WTC11 (cell line): ENCODE measurements around the gene TRIM4. TPM values are rescaled to one million over a fixed set of nuclear protein-coding genes. Genes with fewer than 3 reads are reported as not detected.
"Not testable (repeated sequence)": the region's sequence is repeated elsewhere in the genome, so short reads cannot be mapped to it uniquely, and the experiment has no call there.

Experiments used
- ATAC-seq: fragments of 200-7000 bp; cut with Tn5 transposase; 2 replicates; pipeline ENCODE4 v1.10.0; 2021; ENCODE audit warnings: mild to moderate bottlenecking, moderate library complexity
- CTCF ChIA-PET: fragments of 300-600 bp; sonication (Branson Sonifier 250); formaldehyde crosslinking; loops from one replicate; lab custom pipeline; 2021; ENCODE audit warnings: antibody characterized with exemption; lab: Charles Lee
- POLR2A ChIA-PET: fragments of 350-600 bp; sonication (Branson Sonifier 250); formaldehyde crosslinking; loops from one replicate; lab custom pipeline; 2021; ENCODE audit warnings: antibody characterized with exemption; lab: Charles Lee
- DNase-seq: peaks from one replicate; pipeline ENCODE4 v3.0.0; 2021; ENCODE audit warnings: low spot score
- H3K27ac Mint-ChIP-seq: 2 replicates; pipeline ENCODE4 v1.8.0; 2021; ENCODE audit warnings: mixed read lengths
- H3K27me3 Mint-ChIP-seq: 2 replicates; pipeline ENCODE4 v1.8.0; 2021; ENCODE audit warnings: low read depth, mild to moderate bottlenecking, moderate library complexity, mixed read lengths
- H3K36me3 Mint-ChIP-seq: 2 replicates; pipeline ENCODE4 v1.8.0; 2021; ENCODE audit warnings: mixed read lengths
- H3K4me1 Mint-ChIP-seq: 2 replicates; pipeline ENCODE4 v1.8.0; 2022; ENCODE audit warnings: mixed read lengths
- H3K4me3 Mint-ChIP-seq: 2 replicates; pipeline ENCODE4 v1.8.0; 2021; ENCODE audit warnings: mild to moderate bottlenecking, moderate library complexity, mixed read lengths
- H3K9me3 Mint-ChIP-seq: 2 replicates; pipeline ENCODE4 v1.8.0; 2021; ENCODE audit warnings: mixed read lengths
- CREB1 ChIP-seq: sonication (generic); formaldehyde crosslinking; IDR thresholded peaks from 2 replicates; pipeline ENCODE4 v1.8.0; 2023; ENCODE audit warnings: mild to moderate bottlenecking, missing genetic modification reagents
- FOXK1 ChIP-seq: sonication (generic); formaldehyde crosslinking; IDR thresholded peaks from 2 replicates; pipeline ENCODE4 v1.8.0; 2022; ENCODE audit warnings: mild to moderate bottlenecking, moderate library complexity, missing genetic modification reagents
- FOXP1 ChIP-seq: sonication (generic); formaldehyde crosslinking; IDR thresholded peaks from 2 replicates; pipeline ENCODE4 v1.8.0; 2022; ENCODE audit warnings: missing genetic modification reagents, mild to moderate bottlenecking, moderate library complexity, borderline replicate concordance
- IRF2 ChIP-seq: sonication (generic); formaldehyde crosslinking; IDR thresholded peaks from 2 replicates; pipeline ENCODE4 v1.8.0; 2022; ENCODE audit warnings: low read depth, missing genetic modification reagents, borderline replicate concordance
- JUN ChIP-seq: sonication (generic); formaldehyde crosslinking; IDR thresholded peaks from 2 replicates; pipeline ENCODE4 v1.8.0; 2023; ENCODE audit warnings: mild to moderate bottlenecking, missing genetic modification reagents
- KAT7 ChIP-seq: sonication (generic); formaldehyde crosslinking; IDR thresholded peaks from 2 replicates; pipeline ENCODE4 v1.8.1; 2023; ENCODE audit warnings: missing genetic modification reagents, mild to moderate bottlenecking, borderline replicate concordance
- MYBL2 ChIP-seq: sonication (generic); formaldehyde crosslinking; IDR thresholded peaks from 2 replicates; pipeline ENCODE4 v1.8.1; 2023; ENCODE audit warnings: mild to moderate bottlenecking, moderate library complexity, missing genetic modification reagents
- NR2C2 ChIP-seq: sonication (generic); formaldehyde crosslinking; IDR thresholded peaks from 2 replicates; pipeline ENCODE4 v1.8.0; 2022; ENCODE audit warnings: mild to moderate bottlenecking, missing genetic modification reagents
- PRRX2 ChIP-seq: fragments of 250-450 bp; sonication (Bioruptor Pico); IDR thresholded peaks from 2 replicates; pipeline ENCODE4 v1.8.0; 2021; ENCODE audit warnings: mild to moderate bottlenecking
- TP53 ChIP-seq: sonication (generic); formaldehyde crosslinking; IDR thresholded peaks from 2 replicates; pipeline ENCODE4 v1.8.1; 2023; ENCODE audit warnings: mild to moderate bottlenecking, missing genetic modification reagents
- ZNF232 ChIP-seq: sonication (generic); formaldehyde crosslinking; IDR thresholded peaks from 2 replicates; pipeline ENCODE4 v1.8.0; 2022; ENCODE audit warnings: mild to moderate bottlenecking, missing genetic modification reagents
- ZNF416 ChIP-seq: fragments of 250-450 bp; sonication (Bioruptor Pico); IDR thresholded peaks from 2 replicates; pipeline ENCODE4 v1.9.0; 2021; ENCODE audit warnings: mild to moderate bottlenecking, inconsistent platforms
- total RNA-seq: library from RNA; stranded (reverse); gene quantifications from 3 replicates; pipeline ENCODE4 v1.2.3, GENCODE V29; 2021
- TF ChIP-seq, protein P1 (sequence below): sonication (generic); formaldehyde crosslinking; IDR thresholded peaks from 2 replicates; pipeline ENCODE4 v1.8.0; 2023; ENCODE audit warnings: mild to moderate bottlenecking, missing genetic modification reagents
- TF ChIP-seq, protein P2 (sequence below): sonication (generic); formaldehyde crosslinking; IDR thresholded peaks from 2 replicates; pipeline ENCODE4 v1.8.1; 2023; ENCODE audit warnings: mild to moderate bottlenecking, moderate library complexity, missing genetic modification reagents
- TF ChIP-seq, protein P3 (sequence below): sonication (generic); formaldehyde crosslinking; IDR thresholded peaks from 2 replicates; pipeline ENCODE4 v1.8.1; 2022; ENCODE audit warnings: missing genetic modification reagents, borderline replicate concordance
- TF ChIP-seq, protein P4 (sequence below): sonication (generic); formaldehyde crosslinking; IDR thresholded peaks from 2 replicates; pipeline ENCODE4 v1.8.0; 2022; ENCODE audit warnings: mild to moderate bottlenecking, missing genetic modification reagents
- TF ChIP-seq, protein P5 (sequence below): sonication (generic); formaldehyde crosslinking; IDR thresholded peaks from 2 replicates; pipeline ENCODE4 v1.8.1; 2022; ENCODE audit warnings: low read depth, missing genetic modification reagents, borderline replicate concordance

Gene TRIM4
- total RNA-seq, 1 experiment from 2014 or later = 6.6 TPM

DNA sequence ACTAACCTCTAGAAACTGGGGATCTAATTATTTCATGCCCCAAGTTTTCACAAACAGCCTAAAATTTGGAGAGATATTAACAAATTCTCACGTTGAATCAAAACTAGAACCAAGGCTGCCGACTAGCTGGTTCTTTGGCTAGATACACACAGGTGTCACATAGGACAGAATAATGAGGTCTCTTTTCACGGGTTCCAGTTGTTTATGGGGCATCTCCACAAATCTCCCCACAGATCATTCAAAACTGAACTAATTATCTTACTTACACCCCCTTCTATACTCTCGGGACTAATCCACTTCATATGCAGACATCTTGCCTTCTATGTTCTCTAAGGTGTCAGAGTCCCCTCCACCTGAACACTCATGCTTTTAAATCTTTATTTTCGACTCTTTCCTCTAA, 26.1 kb downstream of the TRIM4 start (continued):
- TF ChIP-seq, protein P1, sequence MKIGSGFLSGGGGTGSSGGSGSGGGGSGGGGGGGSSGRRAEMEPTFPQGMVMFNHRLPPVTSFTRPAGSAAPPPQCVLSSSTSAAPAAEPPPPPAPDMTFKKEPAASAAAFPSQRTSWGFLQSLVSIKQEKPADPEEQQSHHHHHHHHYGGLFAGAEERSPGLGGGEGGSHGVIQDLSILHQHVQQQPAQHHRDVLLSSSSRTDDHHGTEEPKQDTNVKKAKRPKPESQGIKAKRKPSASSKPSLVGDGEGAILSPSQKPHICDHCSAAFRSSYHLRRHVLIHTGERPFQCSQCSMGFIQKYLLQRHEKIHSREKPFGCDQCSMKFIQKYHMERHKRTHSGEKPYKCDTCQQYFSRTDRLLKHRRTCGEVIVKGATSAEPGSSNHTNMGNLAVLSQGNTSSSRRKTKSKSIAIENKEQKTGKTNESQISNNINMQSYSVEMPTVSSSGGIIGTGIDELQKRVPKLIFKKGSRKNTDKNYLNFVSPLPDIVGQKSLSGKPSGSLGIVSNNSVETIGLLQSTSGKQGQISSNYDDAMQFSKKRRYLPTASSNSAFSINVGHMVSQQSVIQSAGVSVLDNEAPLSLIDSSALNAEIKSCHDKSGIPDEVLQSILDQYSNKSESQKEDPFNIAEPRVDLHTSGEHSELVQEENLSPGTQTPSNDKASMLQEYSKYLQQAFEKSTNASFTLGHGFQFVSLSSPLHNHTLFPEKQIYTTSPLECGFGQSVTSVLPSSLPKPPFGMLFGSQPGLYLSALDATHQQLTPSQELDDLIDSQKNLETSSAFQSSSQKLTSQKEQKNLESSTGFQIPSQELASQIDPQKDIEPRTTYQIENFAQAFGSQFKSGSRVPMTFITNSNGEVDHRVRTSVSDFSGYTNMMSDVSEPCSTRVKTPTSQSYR (CRISPR knock-in tag) = no peak
- no peak for TF ChIP-seq IRF2 (CRISPR knock-in tag)
- no peak for TF ChIP-seq FOXP1 (CRISPR knock-in tag)
- no peak for TF ChIP-seq NR2C2 (CRISPR knock-in tag)
- TF ChIP-seq ZNF416 = no peak
- TF ChIP-seq TP53 (CRISPR knock-in tag) = no peak
- TF ChIP-seq PRRX2 (CRISPR knock-in tag) = no peak
- TF ChIP-seq MYBL2 = no peak
- no peak for TF ChIP-seq JUN
- TF ChIP-seq, protein P2, sequence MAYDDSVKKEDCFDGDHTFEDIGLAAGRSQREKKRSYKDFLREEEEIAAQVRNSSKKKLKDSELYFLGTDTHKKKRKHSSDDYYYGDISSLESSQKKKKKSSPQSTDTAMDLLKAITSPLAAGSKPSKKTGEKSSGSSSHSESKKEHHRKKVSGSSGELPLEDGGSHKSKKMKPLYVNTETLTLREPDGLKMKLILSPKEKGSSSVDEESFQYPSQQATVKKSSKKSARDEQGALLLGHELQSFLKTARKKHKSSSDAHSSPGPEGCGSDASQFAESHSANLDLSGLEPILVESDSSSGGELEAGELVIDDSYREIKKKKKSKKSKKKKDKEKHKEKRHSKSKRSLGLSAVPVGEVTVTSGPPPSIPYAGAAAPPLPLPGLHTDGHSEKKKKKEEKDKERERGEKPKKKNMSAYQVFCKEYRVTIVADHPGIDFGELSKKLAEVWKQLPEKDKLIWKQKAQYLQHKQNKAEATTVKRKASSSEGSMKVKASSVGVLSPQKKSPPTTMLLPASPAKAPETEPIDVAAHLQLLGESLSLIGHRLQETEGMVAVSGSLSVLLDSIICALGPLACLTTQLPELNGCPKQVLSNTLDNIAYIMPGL (CRISPR knock-in tag) = no peak
- TF ChIP-seq, protein P3, sequence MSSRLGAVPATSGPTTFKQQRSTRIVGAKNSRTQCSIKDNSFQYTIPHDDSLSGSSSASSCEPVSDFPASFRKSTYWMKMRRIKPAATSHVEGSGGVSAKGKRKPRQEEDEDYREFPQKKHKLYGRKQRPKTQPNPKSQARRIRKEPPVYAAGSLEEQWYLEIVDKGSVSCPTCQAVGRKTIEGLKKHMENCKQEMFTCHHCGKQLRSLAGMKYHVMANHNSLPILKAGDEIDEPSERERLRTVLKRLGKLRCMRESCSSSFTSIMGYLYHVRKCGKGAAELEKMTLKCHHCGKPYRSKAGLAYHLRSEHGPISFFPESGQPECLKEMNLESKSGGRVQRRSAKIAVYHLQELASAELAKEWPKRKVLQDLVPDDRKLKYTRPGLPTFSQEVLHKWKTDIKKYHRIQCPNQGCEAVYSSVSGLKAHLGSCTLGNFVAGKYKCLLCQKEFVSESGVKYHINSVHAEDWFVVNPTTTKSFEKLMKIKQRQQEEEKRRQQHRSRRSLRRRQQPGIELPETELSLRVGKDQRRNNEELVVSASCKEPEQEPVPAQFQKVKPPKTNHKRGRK (CRISPR knock-in tag) = no peak
- TF ChIP-seq, protein P4, sequence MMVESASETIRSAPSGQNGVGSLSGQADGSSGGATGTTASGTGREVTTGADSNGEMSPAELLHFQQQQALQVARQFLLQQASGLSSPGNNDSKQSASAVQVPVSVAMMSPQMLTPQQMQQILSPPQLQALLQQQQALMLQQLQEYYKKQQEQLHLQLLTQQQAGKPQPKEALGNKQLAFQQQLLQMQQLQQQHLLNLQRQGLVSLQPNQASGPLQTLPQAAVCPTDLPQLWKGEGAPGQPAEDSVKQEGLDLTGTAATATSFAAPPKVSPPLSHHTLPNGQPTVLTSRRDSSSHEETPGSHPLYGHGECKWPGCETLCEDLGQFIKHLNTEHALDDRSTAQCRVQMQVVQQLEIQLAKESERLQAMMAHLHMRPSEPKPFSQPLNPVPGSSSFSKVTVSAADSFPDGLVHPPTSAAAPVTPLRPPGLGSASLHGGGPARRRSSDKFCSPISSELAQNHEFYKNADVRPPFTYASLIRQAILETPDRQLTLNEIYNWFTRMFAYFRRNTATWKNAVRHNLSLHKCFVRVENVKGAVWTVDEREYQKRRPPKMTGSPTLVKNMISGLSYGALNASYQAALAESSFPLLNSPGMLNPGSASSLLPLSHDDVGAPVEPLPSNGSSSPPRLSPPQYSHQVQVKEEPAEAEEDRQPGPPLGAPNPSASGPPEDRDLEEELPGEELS (CRISPR knock-in tag) = no peak
- TF ChIP-seq ZNF232 = no peak
- no peak for TF ChIP-seq KAT7 (CRISPR knock-in tag)

DNA sequence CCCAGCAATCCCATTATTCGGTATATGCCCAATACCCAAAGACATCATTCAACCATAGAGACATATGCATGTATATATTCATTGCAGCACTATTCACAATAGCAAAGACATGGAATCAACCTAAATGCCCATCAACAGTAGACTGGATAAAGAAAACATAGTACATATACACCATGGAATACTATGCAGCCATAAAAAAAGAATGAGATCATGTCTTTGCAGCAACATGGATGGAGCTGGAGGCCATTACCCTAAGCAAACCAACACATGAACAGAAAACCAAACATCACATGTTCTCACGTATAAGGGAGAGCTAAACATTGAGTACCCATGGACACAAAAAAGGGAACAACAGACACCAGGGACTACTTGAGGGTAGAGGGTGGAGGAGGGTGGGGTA, 29.0 kb downstream of the TRIM4 start:
- DNase-seq, H3K4me1 Mint-ChIP-seq, CTCF ChIA-PET, POLR2A ChIA-PET, H3K4me3 Mint-ChIP-seq, H3K27me3 Mint-ChIP-seq, ATAC-seq, H3K27ac Mint-ChIP-seq: not testable (repeated sequence)
- Mint-ChIP-seq H3K36me3 (peaks cover 40% of the 10 kb centered on the region), H3K9me3 (peaks cover 43% of the 10 kb centered on the region)

DNA sequence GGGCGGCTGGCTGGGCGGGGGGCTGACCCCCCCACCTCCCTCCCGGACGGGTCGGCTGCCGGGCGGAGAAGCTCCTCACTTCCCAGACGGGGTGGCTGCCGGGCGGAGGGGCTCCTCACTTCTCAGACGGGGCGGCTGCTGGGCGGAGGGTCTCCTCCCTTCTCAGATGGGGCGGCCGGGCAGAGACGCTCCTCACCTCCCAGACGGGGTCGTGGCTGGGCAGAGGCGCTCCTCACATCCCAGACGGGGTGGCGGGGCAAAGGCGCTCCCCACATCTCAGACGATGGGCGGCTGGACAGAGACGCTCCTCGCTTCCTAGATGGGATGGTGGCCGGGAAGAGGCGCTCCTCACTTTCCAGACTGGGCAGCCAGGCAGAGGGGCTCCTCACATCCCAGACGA, 31.0 kb downstream of the TRIM4 start:
- H3K4me1 Mint-ChIP-seq = not testable (repeated sequence)

DNA sequence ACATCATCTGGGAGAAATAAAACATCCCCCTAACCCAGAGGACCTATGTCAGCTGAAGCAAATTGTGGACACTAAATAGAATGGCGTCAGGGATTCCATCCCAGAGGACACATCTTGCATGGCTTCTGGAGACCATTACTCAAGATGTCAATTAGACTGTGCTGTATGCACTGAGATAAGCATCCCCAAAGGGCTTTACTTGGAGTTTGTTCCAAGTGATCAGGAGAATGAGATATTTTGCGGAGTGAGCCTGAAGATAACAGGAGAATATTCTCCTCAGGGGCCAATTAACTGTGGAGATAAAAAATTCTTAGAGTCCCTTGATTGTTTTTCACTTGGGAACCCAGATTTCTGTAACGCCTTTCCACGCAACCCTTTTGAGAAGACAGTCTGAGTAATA, 38.0 kb downstream of the TRIM4 start:
- H3K27me3 Mint-ChIP-seq = peaks cover 15% of the 10 kb centered on the region
- CTCF ChIA-PET = no interaction called here
- no peaks in the 10 kb centered on the region for H3K36me3 Mint-ChIP-seq

More for the DNA sequence above, 31.0 kb downstream of the TRIM4 start:
- DNase-seq, POLR2A ChIA-PET, ATAC-seq, CTCF ChIA-PET, H3K4me3 Mint-ChIP-seq, H3K27ac Mint-ChIP-seq, H3K27me3 Mint-ChIP-seq: not testable (repeated sequence)
- Mint-ChIP-seq H3K36me3 (peaks cover 40% of the 10 kb centered on the region), H3K9me3 (peaks cover 55% of the 10 kb centered on the region)

More for the DNA sequence above, 38.0 kb downstream of the TRIM4 start:
- Mint-ChIP-seq H3K27ac (no peak overlapping the region), H3K4me3 (no peak overlapping the region), H3K4me1 (no peaks in the 10 kb centered on the region), H3K9me3 (peaks cover 20% of the 10 kb centered on the region)
- ATAC-seq (no peak), DNase-seq (no peak)
- POLR2A ChIA-PET = no interaction called here
- TF ChIP-seq NR2C2 (CRISPR knock-in tag) = no peak
- TF ChIP-seq FOXK1 (CRISPR knock-in tag) = no peak
- TF ChIP-seq, protein P5, sequence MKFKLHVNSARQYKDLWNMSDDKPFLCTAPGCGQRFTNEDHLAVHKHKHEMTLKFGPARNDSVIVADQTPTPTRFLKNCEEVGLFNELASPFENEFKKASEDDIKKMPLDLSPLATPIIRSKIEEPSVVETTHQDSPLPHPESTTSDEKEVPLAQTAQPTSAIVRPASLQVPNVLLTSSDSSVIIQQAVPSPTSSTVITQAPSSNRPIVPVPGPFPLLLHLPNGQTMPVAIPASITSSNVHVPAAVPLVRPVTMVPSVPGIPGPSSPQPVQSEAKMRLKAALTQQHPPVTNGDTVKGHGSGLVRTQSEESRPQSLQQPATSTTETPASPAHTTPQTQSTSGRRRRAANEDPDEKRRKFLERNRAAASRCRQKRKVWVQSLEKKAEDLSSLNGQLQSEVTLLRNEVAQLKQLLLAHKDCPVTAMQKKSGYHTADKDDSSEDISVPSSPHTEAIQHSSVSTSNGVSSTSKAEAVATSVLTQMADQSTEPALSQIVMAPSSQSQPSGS = no peak
- TF ChIP-seq CREB1 (CRISPR knock-in tag) = no peak
